COLO668 (cell line): ENCODE measurements around the gene ATP6V1F.
A peak's percentile ranks its signal among the peaks of the same experiment; 100 is the strongest.

Experiments
- DNase-seq: peaks from one replicate; lab custom pipeline; 2025; ENCODE audit not compliant: unreplicated experiment; lab: John Stamatoyannopoulos, UW

ATP6V1F gene

GRCh38 chr7:128835231-128835751 is 27.4 kb upstream of the ATP6V1F start:
- DNase-seq = no peak

GRCh38 chr7:128835790-128836641 is 26.6 kb upstream of the ATP6V1F start:
- DNase-seq = no peak

GRCh38 chr7:128836729-128837348 is 25.8 kb upstream of the ATP6V1F start:
- no peak for DNase-seq

DNA sequence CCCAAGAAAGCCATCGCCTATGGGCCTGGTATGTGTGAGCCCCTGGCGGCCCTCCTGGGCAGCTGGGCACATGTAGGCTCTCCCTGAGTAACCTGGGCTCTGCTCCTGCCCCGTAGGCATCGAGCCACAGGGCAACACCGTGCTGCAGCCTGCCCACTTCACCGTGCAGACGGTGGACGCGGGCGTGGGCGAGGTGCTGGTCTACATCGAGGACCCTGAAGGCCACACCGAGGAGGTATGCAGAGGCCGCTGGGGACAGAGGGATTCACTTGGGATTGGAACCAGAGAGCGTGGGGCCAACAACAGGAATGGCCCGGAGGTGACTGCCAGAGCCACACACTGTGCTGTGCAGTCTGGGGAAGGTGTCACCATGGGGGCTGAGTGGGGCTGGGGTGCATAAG is 25.1 kb upstream of the ATP6V1F start:
- DNase-seq = no peak

- DNase-seq = no peak
Measured at GRCh38 chr7:128838109-128838779, 24.4 kb upstream of the ATP6V1F start.

DNA sequence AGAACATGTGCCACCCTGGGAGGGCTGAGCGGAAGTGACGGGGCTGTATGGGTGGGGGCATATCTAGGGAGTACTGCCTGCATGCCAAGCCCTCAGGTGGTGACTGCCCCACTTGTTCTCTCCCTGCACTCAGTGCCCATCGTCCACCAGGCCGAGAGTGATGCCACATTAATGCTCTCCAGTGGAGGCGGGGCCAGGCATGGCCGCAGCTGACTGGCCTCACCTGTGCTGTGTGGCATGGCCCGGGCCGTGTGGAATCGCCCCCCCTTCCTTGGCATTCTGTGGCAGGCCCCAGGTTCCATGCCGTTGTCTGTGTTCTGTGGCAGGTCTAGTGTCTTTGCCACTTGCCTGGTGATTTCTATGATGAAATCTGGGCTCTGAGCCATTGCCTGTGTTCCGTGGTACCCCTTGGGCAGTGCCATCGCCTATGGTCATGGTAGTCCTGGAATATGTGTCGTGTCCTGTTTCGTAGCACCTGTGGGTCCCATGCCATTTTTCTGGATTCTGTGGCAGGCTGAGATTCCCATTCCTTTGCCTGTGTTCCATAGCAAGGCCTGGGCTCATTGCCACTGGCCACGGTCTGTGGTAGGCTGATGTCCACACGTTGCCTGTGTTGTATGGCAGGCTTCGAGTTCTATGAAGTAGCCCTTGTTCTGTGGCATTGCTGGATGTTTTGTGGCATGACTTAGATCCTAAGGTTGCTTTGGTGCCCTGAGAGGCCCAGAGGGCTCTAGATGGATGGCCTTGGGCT is 23.5 kb upstream of the ATP6V1F start:
- no peak for DNase-seq

- DNase-seq = no peak
Measured at GRCh38 chr7:128839751-128840177, 22.9 kb upstream of the ATP6V1F start.

- DNase-seq = no peak
Measured at GRCh38 chr7:128840326-128841170, 22.1 kb upstream of the ATP6V1F start.

- peak; percentile 90 for DNase-seq
Measured at GRCh38 chr7:128841171-128841690, 21.4 kb upstream of the ATP6V1F start.

GRCh38 chr7:128841921-128842673 is 20.6 kb upstream of the ATP6V1F start:
- peak; percentile 38 for DNase-seq

DNA sequence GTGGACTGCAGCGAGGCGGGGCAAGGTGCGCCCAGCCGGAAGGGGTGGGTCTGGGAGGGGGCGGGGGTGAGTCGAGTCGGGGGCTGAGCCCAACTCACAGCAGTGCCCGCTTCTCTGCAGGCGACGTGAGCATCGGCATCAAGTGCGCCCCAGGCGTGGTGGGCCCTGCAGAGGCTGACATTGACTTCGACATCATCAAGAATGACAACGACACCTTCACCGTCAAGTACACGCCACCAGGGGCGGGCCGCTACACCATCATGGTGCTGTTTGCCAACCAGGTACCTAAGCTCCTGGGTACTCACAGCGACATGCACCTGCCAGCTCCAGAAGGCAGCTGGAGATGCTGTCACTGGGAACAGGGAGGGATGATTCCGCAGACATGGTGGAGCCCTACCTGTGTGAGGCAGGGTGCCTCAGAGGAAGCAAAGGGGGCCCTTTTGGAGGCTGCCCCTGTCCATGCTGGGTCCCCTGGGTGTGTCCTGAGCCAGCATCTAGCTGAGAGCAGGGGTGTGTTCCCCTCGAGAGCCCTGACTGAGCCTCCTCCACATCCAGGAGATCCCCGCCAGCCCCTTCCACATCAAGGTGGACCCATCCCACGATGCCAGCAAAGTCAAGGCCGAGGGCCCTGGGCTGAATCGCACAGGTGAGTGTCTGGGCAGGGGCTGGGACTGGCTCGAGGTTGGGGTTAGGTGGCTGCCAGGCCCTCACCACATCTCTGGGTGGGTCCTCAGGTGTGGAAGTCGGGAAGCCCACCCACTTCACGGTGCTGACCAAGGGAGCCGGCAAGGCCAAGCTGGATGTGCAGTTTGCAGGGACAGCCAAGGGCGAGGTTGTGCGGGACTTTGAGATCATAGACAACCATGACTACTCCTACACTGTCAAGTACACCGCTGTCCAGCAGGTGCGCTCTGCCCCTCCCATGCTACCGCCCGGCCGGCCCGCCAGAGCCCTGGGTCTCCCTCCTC is 19.7 kb upstream of the ATP6V1F start:
- peak; percentile 21 for DNase-seq

DNA sequence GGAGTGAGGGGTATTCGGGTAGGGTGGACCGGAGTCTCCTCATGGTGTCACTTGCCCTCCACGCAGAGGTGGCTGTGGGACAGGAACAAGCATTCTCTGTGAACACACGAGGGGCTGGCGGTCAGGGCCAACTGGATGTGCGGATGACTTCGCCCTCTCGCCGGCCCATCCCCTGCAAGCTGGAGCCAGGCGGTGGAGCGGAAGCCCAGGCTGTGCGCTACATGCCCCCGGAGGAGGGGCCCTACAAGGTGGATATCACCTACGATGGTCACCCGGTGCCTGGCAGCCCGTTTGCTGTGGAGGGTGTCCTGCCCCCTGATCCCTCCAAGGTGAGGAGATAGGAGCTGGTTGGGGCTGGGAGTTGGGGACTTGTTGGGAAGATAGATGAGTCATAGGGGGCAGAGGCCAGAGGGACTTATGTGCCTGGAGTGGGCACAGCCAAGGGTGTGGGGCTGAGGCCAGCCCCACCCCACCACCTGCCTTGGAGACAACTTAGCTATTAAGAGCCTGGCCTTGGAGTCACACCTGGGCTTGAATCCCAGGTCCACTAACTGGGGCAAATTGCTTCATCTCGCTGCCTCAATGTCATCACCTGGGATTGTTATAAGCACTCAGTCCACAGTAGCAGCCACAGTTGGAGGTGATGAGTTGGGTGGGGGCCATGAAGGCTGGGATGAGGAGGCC is 18.6 kb upstream of the ATP6V1F start:
- DNase-seq = no peak

- DNase-seq = no peak
Measured at GRCh38 chr7:128844777-128845311, 17.8 kb upstream of the ATP6V1F start.

DNA sequence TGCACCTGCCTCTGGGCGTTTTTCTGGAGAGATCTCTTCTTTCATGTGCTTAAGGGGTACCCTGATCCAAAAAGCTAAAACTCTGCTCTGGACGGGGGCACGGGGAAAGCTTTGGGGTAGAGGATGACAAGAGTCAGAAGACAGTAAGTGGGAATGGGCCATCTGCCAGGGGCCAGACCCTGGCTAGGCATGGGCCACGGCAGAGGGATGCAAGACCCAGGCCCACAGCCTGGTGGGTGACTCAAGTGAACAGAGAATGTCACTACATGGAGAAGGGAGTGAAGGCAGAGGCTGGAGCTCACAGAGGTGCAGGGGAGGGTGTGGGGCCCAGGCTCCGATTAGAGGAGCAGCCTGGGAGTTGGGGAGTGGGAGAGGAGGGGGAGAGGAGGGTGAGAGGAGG is 17.2 kb upstream of the ATP6V1F start:
- DNase-seq = no peak

DNA sequence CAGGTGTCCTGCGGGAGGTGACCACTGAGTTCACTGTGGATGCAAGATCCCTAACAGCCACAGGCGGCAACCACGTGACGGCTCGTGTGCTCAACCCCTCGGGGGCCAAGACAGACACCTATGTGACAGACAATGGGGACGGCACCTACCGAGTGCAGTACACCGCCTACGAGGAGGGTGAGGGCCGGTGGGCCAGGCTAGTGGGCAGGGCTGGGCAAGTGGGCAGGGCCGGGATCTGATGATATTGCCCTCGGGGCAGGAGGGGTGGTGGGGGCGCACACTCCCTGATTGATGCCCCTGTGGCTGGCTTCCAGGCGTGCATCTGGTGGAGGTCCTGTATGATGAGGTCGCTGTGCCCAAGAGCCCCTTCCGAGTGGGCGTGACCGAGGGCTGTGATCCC is 16.7 kb upstream of the ATP6V1F start:
- DNase-seq = no peak

DNA sequence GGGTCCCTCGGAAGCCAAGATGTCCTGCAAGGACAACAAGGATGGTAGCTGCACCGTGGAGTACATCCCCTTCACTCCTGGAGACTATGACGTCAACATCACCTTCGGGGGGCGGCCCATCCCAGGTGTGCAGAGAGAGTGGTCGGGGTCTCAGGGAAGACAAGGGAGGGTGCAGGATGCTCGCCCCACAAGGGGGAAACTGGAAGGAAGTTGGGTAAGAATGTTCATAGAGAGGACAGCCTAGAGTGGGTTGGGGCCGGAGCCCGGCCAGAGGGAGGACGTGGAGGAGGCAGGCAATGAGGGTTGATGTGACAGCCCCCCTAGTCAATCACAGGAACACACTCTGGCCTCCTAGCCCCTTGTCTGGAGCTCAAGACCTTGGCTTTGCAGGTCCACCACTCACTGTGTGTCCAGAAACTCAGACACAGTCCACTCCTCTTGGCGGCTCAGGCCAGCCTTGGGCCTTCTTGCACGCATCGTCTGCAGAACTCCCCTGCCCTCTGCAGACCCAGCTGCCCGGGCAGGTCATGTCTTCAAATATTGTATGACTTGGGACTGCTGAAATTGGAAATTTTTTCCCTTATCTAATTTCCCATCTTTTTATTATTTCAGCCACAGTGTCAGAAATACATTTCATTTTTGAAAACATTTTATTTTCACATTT is 15.7 kb upstream of the ATP6V1F start:
- no peak for DNase-seq
